ENCODE results near the gene ABCC1. TPM values are rescaled to one million over a fixed set of nuclear protein-coding genes. Genes with fewer than 3 reads are reported as not detected.

The ABCC1 gene
- total RNA-seq, 2 donors from 2014 or later = 22.0 to 22.2 TPM

GRCh38 chr16:16036359-16036792 lies 87.0 kb downstream of the ABCC1 start:
- peaks cover 9% of the 10 kb centered on the region for H3K36me3 ChIP-seq
- no peaks in the 10 kb centered on the region for H3K9me3 ChIP-seq
- no peak overlapping the region for H3K9ac ChIP-seq (ENCODE audit: low read depth in 2 of 2, low read length in 2 of 2)
- no peak overlapping the region for H3K4me3 ChIP-seq
- no peaks in the 10 kb centered on the region for H3K27me3 ChIP-seq
- no peak for TF ChIP-seq CTCF (IDR thresholded peaks at IDR 0.05)
- H3K27ac ChIP-seq = no peak overlapping the region
- no peaks in the 10 kb centered on the region for H3K4me1 ChIP-seq
- intact Hi-C loops (cut with DNase I) = no loop called here
- DNase-seq = no peak

GRCh38 chr16:16037521-16037920 lies 88.1 kb downstream of the ABCC1 start:
- intact Hi-C loops (cut with DNase I) = no loop called here
- DNase-seq = no peak
- no peak for TF ChIP-seq CTCF (IDR thresholded peaks at IDR 0.05)
- no peaks in the 10 kb centered on the region for H3K4me1 ChIP-seq
- H3K9ac ChIP-seq (ENCODE audit: low read depth in 2 of 2, low read length in 2 of 2) = no peak overlapping the region
- no peak overlapping the region for H3K27ac ChIP-seq
- no peaks in the 10 kb centered on the region for H3K27me3 ChIP-seq
- peaks cover 13% of the 10 kb centered on the region for H3K36me3 ChIP-seq
- H3K4me3 ChIP-seq = no peak overlapping the region
- H3K9me3 ChIP-seq = no peaks in the 10 kb centered on the region

- Histone ChIP-seq H3K36me3 (peaks cover 13% of the 10 kb centered on the region), H3K27ac (no peak overlapping the region), H3K4me3 (no peak overlapping the region), H3K9ac (ENCODE audit: low read depth in 2 of 2, low read length in 2 of 2) (no peak overlapping the region), H3K27me3 (no peaks in the 10 kb centered on the region), H3K4me1 (no peaks in the 10 kb centered on the region), H3K9me3 (no peaks in the 10 kb centered on the region)
- intact Hi-C loops (cut with DNase I) = no loop called here
- TF ChIP-seq CTCF (IDR thresholded peaks at IDR 0.05) = no peak
- no peak for DNase-seq
These were observed 88.6 kb downstream of the ABCC1 start for GRCh38 chr16:16037970-16038369.

GRCh38 chr16:16038950-16039349 lies 89.5 kb downstream of the ABCC1 start:
- Histone ChIP-seq H3K27ac (no peak overlapping the region), H3K4me3 (no peak overlapping the region), H3K4me1 (no peaks in the 10 kb centered on the region), H3K9me3 (no peaks in the 10 kb centered on the region), H3K36me3 (peaks cover 13% of the 10 kb centered on the region), H3K9ac (ENCODE audit: low read depth in 2 of 2, low read length in 2 of 2) (no peak overlapping the region), H3K27me3 (no peaks in the 10 kb centered on the region)
- TF ChIP-seq CTCF (IDR thresholded peaks at IDR 0.05) = no peak
- intact Hi-C loops (cut with DNase I) = no loop called here
- no peak for DNase-seq

- Histone ChIP-seq H3K27ac (no peak overlapping the region), H3K9me3 (no peaks in the 10 kb centered on the region), H3K9ac (ENCODE audit: low read depth in 2 of 2, low read length in 2 of 2) (no peak overlapping the region), H3K27me3 (no peaks in the 10 kb centered on the region), H3K36me3 (peaks cover 13% of the 10 kb centered on the region), H3K4me1 (no peaks in the 10 kb centered on the region), H3K4me3 (no peak overlapping the region)
- intact Hi-C loops (cut with DNase I) = no loop called here
- TF ChIP-seq CTCF (IDR thresholded peaks at IDR 0.05) = no peak
- no peak for DNase-seq
These were observed 91.9 kb downstream of the ABCC1 start for GRCh38 chr16:16041196-16041892.

Data from colonic mucosa (tissue), 4 donors.